ENCODE results near the gene SUN1.

- TF ChIP-seq CTCF (IDR thresholded peaks at IDR 0.05; ENCODE audit: low read depth, low read length) (no peak), POLR2A (IDR thresholded peaks at IDR 0.05; ENCODE audit: extremely low read depth, insufficient read length) (no peak), MYC (IDR thresholded peaks at IDR 0.05; ENCODE audit: low read depth, low read length) (no peak)
- TF ChIP-seq, protein P1, sequence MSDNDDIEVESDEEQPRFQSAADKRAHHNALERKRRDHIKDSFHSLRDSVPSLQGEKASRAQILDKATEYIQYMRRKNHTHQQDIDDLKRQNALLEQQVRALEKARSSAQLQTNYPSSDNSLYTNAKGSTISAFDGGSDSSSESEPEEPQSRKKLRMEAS (IDR thresholded peaks at IDR 0.05; ENCODE audit: low read depth, low read length), result no peak
Observed at GRCh38 chr7:791519-791918, 40.8 kb upstream of the SUN1 start.

Data from NB4 (cell line).